Sigmoid colon (tissue), 7 donors: ENCODE data around the gene HOXB1. TPM values are rescaled to one million over a fixed set of nuclear protein-coding genes. Genes with fewer than 3 reads are reported as not detected.

Source experiments
- DNase-seq: peaks from one replicate; pipeline ENCODE4 v3.0.0-alpha.2; 2019
- H3K27ac ChIP-seq, 4 donors: fragments of 200-600 bp; sonication (generic); one replicate each; pipeline ENCODE4 v1.5.1; 2016 to 2019; ENCODE audit warnings: mild to moderate bottlenecking in 1 of 4
- H3K27me3 ChIP-seq, 3 donors: fragments of 200-600 bp; sonication (generic); one replicate each; pipeline ENCODE4 v1.5.1; 2019; ENCODE audit warnings: mild to moderate bottlenecking in 1 of 3
- H3K36me3 ChIP-seq, 4 donors: fragments of 200-600 bp; sonication (generic); one replicate each; pipeline ENCODE4 v1.5.1; 2016 to 2019
- H3K4me1 ChIP-seq, 4 donors: fragments of 200-600 bp; sonication (generic); one replicate each; pipeline ENCODE4 v1.5.1; 2017 to 2019
- H3K4me3 ChIP-seq, 4 donors: fragments of 200-600 bp; sonication (generic); one replicate each; pipeline ENCODE4 v1.5.1; 2017 to 2019; ENCODE audit warnings: mild to moderate bottlenecking in 2 of 4, moderate library complexity in 1 of 4
- H3K9me3 ChIP-seq, 4 donors: fragments of 200-600 bp in 3 of 4; sonication (generic) in 3 of 4; one replicate each; pipeline versions ENCODE4 v1.5.1 to v1.6.1; 2013 to 2019
- CTCF ChIP-seq, 4 experiments: fragments of 450-650 bp in 3 of 4; fragments of 200-600 bp in 1 of 4; IDR thresholded peaks; one replicate each; pipeline ENCODE4 v1.5.1; 2016 to 2019; ENCODE audit warnings: antibody characterized with exemption in 4 of 4, mild to moderate bottlenecking in 3 of 4, moderate library complexity in 2 of 4
- EP300 ChIP-seq, 4 donors: sonication (generic); formaldehyde crosslinking; IDR thresholded peaks; one replicate each; pipeline ENCODE4 v1.6.1; 2017; ENCODE audit warnings: antibody characterized with exemption in 4 of 4
- POLR2A ChIP-seq, 2 donors: fragments of 450-650 bp; IDR thresholded peaks; one replicate each; pipeline ENCODE4 v1.6.1; 2016; ENCODE audit warnings: antibody characterized with exemption in 2 of 2, mild to moderate bottlenecking in 2 of 2, moderate library complexity in 2 of 2
- POLR2AphosphoS5 ChIP-seq, 4 donors: sonication (generic); formaldehyde crosslinking; IDR thresholded peaks; one replicate each; pipeline ENCODE4 v1.6.1; 2017; ENCODE audit warnings: antibody characterized with exemption in 4 of 4
- WGBS, 2 donors: extraction: QIAGEN DNeasy Blood & Tissue Kit; methylation state at CpG; one replicate each; pipeline ENCODE4 v1.1.7; 2013; 5-methylcytosine and 5-hydroxymethylcytosine counted together
- intact Hi-C: fragments of 100-400 bp; cut with DNase I; formaldehyde crosslinking; loops from one replicate; pipeline ENCODE4 v1.15.1; 2023
- polyA plus RNA-seq, 3 donors: library from polyadenylated mRNA; stranded (reverse); fragments of 200-250 nt; gene quantifications; one replicate each; pipeline ENCODE4 v1.2.3, GENCODE V29; 2013
- total RNA-seq, 4 donors: library from RNA; depleted of rRNA; stranded (reverse); fragments of >200 nt; gene quantifications; one replicate each; pipeline ENCODE4 v1.1.0, GENCODE V29; 2016
- donor health status: healthy with polysubstance abuse.
- donor health status: Bipolar disorder and iron deficiency.
- donor health status: healthy.

The HOXB1 gene
- total and polyA plus RNA-seq, 7 donors = 0.27 to 0.92 (median 0.60) TPM; not detected in 4

DNA sequence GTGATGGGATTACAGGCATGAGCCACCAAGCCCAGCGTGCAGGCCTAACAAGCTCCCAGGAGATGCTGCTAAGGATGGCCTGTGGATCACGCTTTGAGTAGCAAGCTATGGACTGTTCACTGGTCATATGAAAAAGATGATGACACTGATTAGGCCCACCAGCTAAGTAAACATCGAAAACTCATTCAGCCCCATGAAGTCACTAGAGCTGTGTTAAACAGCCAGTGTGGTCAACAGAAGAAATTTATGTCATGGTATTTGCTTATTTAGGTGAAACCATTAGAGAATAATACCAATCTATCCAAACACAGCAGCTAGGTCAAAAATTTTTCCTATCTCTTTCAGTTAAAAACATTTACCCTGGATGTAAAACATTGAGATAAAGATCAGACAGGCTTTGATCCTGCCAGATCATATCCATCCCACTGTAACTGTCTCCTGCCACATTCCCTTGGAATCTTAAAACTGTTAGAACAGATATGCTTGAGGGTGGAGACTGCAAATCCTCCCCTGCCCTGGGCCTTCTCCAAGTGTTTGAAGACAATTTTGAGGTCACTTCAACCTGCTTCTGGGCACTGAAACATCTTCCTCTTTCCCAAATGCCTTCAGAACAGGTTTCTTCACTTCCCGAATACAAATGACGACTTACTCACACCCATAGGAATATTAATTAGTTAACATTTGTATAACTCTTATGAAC is 30.9 kb downstream of the HOXB1 start:
- Histone ChIP-seq H3K9me3 (no peaks in the 10 kb centered on the region), H3K27ac (peak overlapping the region in 3 of 4 donors; percentile 68 to 76 (median 75)), H3K27me3 (no peaks in the 10 kb centered on the region), H3K4me1 (peaks cover 0 to 56% (median 26%) of the 10 kb centered on the region in 4 donors), H3K36me3 (no peaks in the 10 kb centered on the region), H3K4me3 (no peak overlapping the region)
- no peak for TF ChIP-seq POLR2A (IDR thresholded peaks at IDR 0.05)
- no peak for TF ChIP-seq CTCF (IDR thresholded peaks at IDR 0.05)
- TF ChIP-seq EP300 (IDR thresholded peaks at IDR 0.05) = no peak
- TF ChIP-seq POLR2AphosphoS5 (IDR thresholded peaks at IDR 0.05) = no peak
- DNase-seq = no peak
- WGBS, 2 donors = 94 to 95% methylated on average over 5 of the region's 5 CpGs
- intact Hi-C loops = no loop called here

DNA sequence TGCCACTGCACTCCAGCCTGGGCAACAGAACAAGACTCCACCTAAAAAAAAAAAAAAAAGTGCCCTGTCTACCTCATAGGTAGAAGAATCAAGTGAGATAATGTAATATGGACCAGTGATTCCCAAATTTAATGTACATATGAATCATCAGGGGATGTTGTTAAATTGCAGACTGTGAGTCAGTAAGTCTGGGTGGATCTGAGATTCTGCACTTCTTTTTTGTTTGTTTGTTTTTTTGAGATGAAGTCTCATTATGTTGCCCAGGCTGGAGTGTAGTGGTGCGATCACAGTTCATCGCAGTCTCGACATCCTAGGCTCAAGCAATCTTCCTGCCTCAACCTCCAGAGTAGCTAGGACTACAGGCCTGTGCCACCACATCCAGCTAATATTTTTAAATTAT is 31.6 kb downstream of the HOXB1 start:
- no peak for TF ChIP-seq EP300 (IDR thresholded peaks at IDR 0.05)
- Histone ChIP-seq H3K36me3 (no peaks in the 10 kb centered on the region), H3K4me1 (peaks cover 0 to 53% (median 25%) of the 10 kb centered on the region in 4 donors), H3K27me3 (no peaks in the 10 kb centered on the region), H3K27ac (peak overlapping the region in 2 of 4 donors; percentile 75 to 76), H3K9me3 (no peaks in the 10 kb centered on the region), H3K4me3 (no peak overlapping the region)
- no peak for DNase-seq
- intact Hi-C loops = no loop called here
- 88 to 92% methylated on average over 3 of the region's 3 CpGs for WGBS, 2 donors

- intact Hi-C loops = no loop called here
- Histone ChIP-seq H3K4me1 (peaks cover 0 to 44% (median 17%) of the 10 kb centered on the region in 4 donors), H3K4me3 (no peak overlapping the region), H3K27me3 (no peaks in the 10 kb centered on the region), H3K9me3 (no peaks in the 10 kb centered on the region), H3K36me3 (no peaks in the 10 kb centered on the region), H3K27ac (peak overlapping the region in 2 of 4 donors; percentile 24 to 75)
- TF ChIP-seq POLR2A (IDR thresholded peaks at IDR 0.05) = no peak
- no peak for TF ChIP-seq EP300 (IDR thresholded peaks at IDR 0.05)
- TF ChIP-seq POLR2AphosphoS5 (IDR thresholded peaks at IDR 0.05) = no peak
- no peak for TF ChIP-seq CTCF (IDR thresholded peaks at IDR 0.05)
- DNase-seq = no peak
- WGBS, 2 donors = 56 to 77% methylated on average over 6 of the region's 6 CpGs
These were observed 32.5 kb downstream of the HOXB1 start for GRCh38 chr17:48498164-48498850.

DNA sequence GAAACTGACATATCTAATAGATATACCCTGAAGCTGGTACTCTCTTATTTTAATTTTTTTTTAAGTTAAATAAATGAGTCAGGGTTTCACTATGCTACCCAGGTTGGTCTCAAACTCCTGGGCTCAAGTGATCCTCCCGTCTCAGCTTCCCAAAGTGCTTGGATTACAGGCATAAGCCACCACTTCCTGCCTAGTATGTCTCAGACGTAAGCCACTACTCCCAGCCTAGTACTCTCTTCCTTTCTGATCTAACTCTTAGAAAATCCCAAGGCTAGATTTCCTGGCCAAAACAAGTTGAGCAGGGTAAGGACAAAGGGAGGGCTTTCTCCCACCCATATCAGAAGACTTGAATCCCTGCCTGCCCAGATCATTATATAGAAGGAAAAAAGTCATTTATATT is 33.7 kb downstream of the HOXB1 start:
- Histone ChIP-seq H3K36me3 (no peaks in the 10 kb centered on the region), H3K4me1 (peaks cover 0 to 44% (median 25%) of the 10 kb centered on the region in 4 donors), H3K27me3 (no peaks in the 10 kb centered on the region), H3K4me3 (no peak overlapping the region), H3K9me3 (no peaks in the 10 kb centered on the region), H3K27ac (peak overlapping the region in 1 of 4 donors; percentile 75)
- no peak for DNase-seq
- intact Hi-C loops = no loop called here
- 54 to 71% methylated on average over 2 of the region's 2 CpGs for WGBS, 2 donors
- TF ChIP-seq EP300 (IDR thresholded peaks at IDR 0.05) = no peak
- no peak for TF ChIP-seq POLR2AphosphoS5 (IDR thresholded peaks at IDR 0.05)
- TF ChIP-seq CTCF (IDR thresholded peaks at IDR 0.05) = no peak
- TF ChIP-seq POLR2A (IDR thresholded peaks at IDR 0.05) = no peak

GRCh38 chr17:48494335-48494734 is 36.5 kb downstream of the HOXB1 start:
- no peaks in the 10 kb centered on the region for H3K9me3 ChIP-seq
- peaks cover 0 to 37% (median 22%) of the 10 kb centered on the region in 4 donors for H3K4me1 ChIP-seq
- TF ChIP-seq EP300 (IDR thresholded peaks at IDR 0.05) (no peak), POLR2A (IDR thresholded peaks at IDR 0.05) (no peak), POLR2AphosphoS5 (IDR thresholded peaks at IDR 0.05) (no peak), CTCF (IDR thresholded peaks at IDR 0.05) (no peak)
- intact Hi-C loops = loop anchor here (2.0 to 5.0 kb wide), 2 partner anchors 46 to 147 kb away; no protein-coding TSS in a partner anchor
- H3K27me3 ChIP-seq = no peaks in the 10 kb centered on the region
- H3K27ac ChIP-seq = peak overlapping the region in 1 of 4 donors; percentile 7
- DNase-seq = no peak
- no peak overlapping the region for H3K4me3 ChIP-seq
- 85 to 88% methylated on average over 8 of the region's 8 CpGs for WGBS, 2 donors
- no peaks in the 10 kb centered on the region for H3K36me3 ChIP-seq
